ENCODE measurements around the gene TMEM109.

- TF ChIP-seq CTCF (IDR thresholded peaks at IDR 0.05), result no peak
- TF ChIP-seq POLR2A (IDR thresholded peaks at IDR 0.05), result no peak
Observed at GRCh38 chr11:60929764-60930163, 15.8 kb downstream of the TMEM109 start.
